GM10847 (cell line): Measurements from ENCODE around the gene C12orf57.

ENCODE experiments used
- POLR2A ChIP-seq: IDR thresholded peaks from 2 replicates; pipeline ENCODE4 v1.6.1; 2011; ENCODE audit not compliant: insufficient read length; ENCODE audit errors: extremely low read depth

Gene C12orf57, protein sequence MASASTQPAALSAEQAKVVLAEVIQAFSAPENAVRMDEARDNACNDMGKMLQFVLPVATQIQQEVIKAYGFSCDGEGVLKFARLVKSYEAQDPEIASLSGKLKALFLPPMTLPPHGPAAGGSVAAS

DNA sequence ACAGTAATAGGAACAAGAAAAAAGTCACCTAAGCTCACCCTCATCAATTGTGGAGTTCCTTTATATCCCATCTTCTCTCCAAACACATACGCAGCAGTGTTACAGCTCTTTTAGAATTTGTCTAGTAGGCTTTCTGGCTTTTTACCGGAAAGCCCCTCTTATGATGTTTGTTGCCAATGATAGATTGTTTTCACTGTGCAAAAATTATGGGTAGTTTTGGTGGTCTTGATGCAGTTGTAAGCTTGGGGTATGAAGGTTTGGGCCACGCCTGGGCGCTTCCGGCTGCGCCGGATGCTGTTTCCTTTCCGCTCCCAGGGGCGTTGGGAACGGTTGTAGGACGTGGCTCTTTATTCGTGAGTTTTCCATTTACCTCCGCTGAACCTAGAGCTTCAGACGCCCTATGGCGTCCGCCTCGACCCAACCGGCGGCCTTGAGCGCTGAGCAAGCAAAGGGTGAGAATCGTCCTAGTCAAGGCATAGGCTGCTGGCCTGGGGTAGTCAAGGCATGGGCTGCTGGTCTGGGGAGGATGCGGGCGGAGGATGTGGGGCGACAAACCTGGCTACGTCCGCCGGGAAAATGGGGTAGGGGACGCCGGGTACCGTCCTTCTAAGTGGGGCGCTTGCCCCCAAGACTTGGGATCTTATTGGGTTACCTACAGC, at the start of gene C12orf57, which contains the start of gene RNU7-1:
C12orf57 (plus strand) TSS at position 301 of the 659 bp plus-strand sequence; CDS start at position 401, 100 bp downstream.
RNU7-1 (plus strand) TSS at position 95 of the 659 bp plus-strand sequence.
- TF ChIP-seq POLR2A: peak; percentile 99

DNA sequence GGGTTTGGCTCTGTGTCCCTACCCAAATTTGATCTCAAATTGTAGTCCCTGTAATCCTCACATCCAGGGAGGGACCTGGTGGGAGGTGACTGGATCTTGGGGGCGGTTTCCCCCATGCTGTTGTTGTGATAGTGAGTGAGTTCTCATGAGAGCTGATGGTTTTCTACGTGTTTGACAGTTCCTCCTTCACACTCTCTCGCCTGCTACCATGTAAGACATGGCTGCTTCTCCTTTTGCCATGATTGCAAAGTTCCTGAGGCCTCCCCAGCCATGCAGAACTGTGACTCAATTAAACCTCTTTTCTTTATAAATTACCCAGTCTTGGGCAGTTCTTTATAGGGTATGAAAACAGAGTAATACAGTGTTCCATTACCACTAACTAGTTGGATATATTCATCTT, 49.5 kb upstream of the C12orf57 start:
- no peak for TF ChIP-seq POLR2A

GRCh38 chr12:6896846-6897435, 46.9 kb upstream of the C12orf57 start:
- TF ChIP-seq POLR2A: no peak

- no peak for TF ChIP-seq POLR2A
Observed at GRCh38 chr12:6899427-6899826, 44.4 kb upstream of the C12orf57 start.

GRCh38 chr12:6899837-6900519, 43.8 kb upstream of the C12orf57 start:
- no peak for TF ChIP-seq POLR2A

DNA sequence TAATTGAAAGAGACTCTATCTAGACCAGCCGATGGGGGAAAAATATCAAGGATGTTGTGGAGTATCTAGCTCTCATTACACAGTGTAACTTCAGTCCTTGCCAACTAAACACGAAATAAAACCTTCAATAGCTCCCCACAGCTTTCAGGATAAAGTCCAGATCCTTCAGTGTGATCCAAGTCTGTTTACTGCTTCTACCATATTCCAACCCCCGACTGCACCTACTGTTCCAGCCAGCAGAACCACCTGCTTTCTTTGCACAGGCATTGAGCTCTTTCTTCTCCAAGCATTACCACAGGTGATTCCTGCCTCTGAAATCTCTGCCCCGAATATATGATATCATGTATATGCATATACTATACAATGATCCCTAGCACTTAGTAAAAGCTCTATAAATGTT, 41.4 kb upstream of the C12orf57 start:
- no peak for TF ChIP-seq POLR2A

GRCh38 chr12:6903722-6904121, 40.1 kb upstream of the C12orf57 start:
- no peak for TF ChIP-seq POLR2A

- peak; percentile 30 for TF ChIP-seq POLR2A
Observed at GRCh38 chr12:6904280-6905276, 39.2 kb upstream of the C12orf57 start, which contains the start of gene LRRC23. TSS of gene LRRC23 (plus strand) at chr12:6904822. CDS start at chr12:6905634, 812 bp downstream.

DNA sequence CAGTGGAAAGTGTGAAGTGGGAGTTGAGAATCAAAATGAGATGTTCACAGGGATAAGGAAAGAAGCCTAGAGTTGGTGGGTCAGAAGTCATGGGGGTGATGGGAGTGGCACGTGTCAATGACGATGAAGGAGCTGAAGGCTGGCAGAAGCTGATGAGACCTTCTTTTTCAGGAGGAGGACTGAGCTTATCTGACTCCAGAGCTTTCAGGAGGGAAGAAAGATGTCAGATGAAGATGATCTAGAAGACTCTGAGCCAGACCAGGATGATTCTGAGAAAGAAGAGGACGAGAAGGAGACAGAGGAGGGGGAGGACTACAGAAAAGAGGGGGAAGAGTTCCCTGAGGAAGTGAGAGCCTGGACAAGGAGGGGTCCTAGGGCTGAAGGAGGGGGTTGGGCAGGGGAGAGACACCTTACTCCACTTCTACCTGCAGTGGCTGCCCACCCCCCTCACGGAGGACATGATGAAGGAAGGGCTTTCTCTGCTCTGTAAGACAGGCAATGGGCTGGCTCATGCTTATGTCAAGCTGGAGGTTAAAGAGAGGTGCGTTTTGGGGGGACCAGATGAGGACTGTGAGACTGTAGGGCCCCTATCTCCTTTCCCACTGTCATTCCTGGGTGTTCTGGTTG, 38.3 kb upstream of the C12orf57 start:
- TF ChIP-seq POLR2A: no peak

DNA sequence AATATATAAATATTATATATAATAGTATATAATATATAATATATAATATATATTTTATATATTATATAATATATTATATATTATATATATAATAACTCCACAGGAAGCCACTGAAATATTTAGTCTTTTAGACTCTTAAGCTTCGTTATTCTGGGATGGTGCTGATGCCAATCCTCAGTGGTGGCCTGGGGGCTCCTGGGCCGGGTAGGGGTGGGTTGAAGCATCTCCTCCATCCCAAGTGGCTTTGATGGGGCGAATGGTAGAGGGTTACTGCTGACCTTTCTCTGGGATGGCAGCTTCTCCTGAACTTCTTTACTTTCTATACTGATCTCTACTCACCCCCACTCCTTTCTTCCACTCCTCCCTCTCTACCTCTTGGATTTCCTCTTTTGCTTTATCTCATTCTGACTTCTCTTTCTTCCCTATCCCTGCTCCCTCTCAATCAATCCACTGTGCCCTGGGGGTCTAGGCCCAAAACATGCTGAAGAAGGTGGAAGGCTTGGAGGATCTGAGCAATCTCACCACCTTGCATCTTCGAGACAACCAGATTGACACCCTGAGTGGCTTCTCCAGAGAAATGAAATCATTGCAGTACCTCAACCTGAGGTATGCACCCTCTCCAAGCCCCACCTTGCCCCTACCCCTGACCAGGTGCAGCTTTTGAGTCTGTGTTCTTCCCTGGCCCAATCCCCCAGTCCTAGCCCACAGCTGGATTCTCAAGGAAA, 34.2 kb upstream of the C12orf57 start:
- TF ChIP-seq POLR2A: no peak

GRCh38 chr12:6912164-6912935, 31.5 kb upstream of the C12orf57 start:
- no peak for TF ChIP-seq POLR2A

DNA sequence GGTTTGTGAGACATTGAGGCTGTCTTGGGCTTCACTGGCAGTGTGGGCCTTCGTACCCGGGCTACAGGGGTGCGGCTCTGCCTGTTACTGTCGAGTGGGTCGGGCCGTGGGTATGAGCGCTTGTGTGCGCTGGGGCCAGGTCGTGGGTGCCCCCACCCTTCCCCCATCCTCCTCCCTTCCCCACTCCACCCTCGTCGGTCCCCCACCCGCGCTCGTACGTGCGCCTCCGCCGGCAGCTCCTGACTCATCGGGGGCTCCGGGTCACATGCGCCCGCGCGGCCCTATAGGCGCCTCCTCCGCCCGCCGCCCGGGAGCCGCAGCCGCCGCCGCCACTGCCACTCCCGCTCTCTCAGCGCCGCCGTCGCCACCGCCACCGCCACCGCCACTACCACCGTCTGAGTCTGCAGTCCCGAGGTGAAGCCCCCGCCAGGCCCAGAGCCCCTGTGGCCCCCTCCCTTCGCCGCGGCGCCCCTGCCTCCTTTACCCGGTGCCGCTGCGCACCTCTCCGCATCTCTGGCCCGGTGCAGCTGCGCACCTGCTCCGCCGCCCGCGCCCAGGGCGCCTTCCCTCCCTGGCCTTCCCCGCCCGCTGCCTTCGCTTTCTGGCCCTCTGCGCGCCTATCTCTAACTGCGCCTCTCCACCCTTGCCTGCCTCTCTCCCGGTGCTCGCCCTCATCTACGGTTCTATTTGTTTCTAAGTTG, 29.4 kb upstream of the C12orf57 start, which contains the start of gene ENO2:
ENO2 (plus strand) TSS at position 335 of the 701 bp plus-strand sequence. CDS start 1,253 bp downstream, outside the sequence.
- TF ChIP-seq POLR2A: no peak
